GM23338 (cell line): Measurements from ENCODE around the gene SLC4A7. TPM values are rescaled to one million over a fixed set of nuclear protein-coding genes. Genes with fewer than 3 reads are reported as not detected.

ENCODE experiments used
- ATAC-seq: fragments of 200-7000 bp; cut with Tn5 transposase; 3 replicates; pipeline ENCODE4 v1.9.1; 2020
- DNase-seq: peaks from one replicate; pipeline ENCODE4 v3.0.0-alpha.2; 2015; ENCODE audit warnings: low spot score
- H2AFZ ChIP-seq: fragments of 200-600 bp; sonication (generic); 2 replicates; pipeline ENCODE4 v1.8.0; 2016; ENCODE audit warnings: antibody characterized with exemption, mild to moderate bottlenecking, moderate library complexity
- H3F3A ChIP-seq: fragments of 200-600 bp; sonication (generic); replicated peaks from 2 replicates; pipeline ENCODE4 v1.8.0; 2017; ENCODE audit warnings: antibody characterized with exemption, mixed run types, low read depth
- H3K27ac ChIP-seq: fragments of 200-600 bp; sonication (generic); 2 replicates; pipeline ENCODE4 v1.6.1; 2016; ENCODE audit warnings: low read depth
- H3K27me3 ChIP-seq: fragments of 200-600 bp; sonication (generic); 2 replicates; pipeline ENCODE4 v1.8.0; 2016; ENCODE audit warnings: mild to moderate bottlenecking, mixed run types, moderate library complexity; ENCODE audit not compliant: insufficient read depth
- H3K36me3 ChIP-seq: fragments of 200-600 bp; sonication (generic); 2 replicates; pipeline ENCODE4 v1.8.0; 2016; ENCODE audit warnings: mild to moderate bottlenecking; ENCODE audit not compliant: insufficient read depth
- H3K4me1 ChIP-seq: fragments of 200-600 bp; sonication (generic); 2 replicates; pipeline ENCODE4 v1.8.0; 2016; ENCODE audit warnings: mild to moderate bottlenecking, moderate library complexity; ENCODE audit not compliant: insufficient read depth
- H3K4me2 ChIP-seq: fragments of 200-600 bp; sonication (generic); 2 replicates; pipeline ENCODE4 v1.7.1; 2017; ENCODE audit warnings: mixed run types
- H3K4me3 ChIP-seq: fragments of 200-600 bp; sonication (generic); 2 replicates; pipeline ENCODE4 v1.6.1; 2016; ENCODE audit warnings: mixed run types
- H3K79me2 ChIP-seq: fragments of 200-600 bp; sonication (generic); replicated peaks from 2 replicates; pipeline ENCODE4 v1.8.0; 2017; ENCODE audit warnings: mild to moderate bottlenecking; ENCODE audit not compliant: insufficient read depth
- H3K9me2 ChIP-seq: fragments of 200-600 bp; sonication (generic); 2 replicates; pipeline ENCODE4 v1.8.0; 2017; ENCODE audit not compliant: insufficient read depth
- H4K20me1 ChIP-seq: fragments of 200-600 bp; sonication (generic); replicated peaks from 2 replicates; pipeline ENCODE4 v1.8.0; 2017; ENCODE audit warnings: mild to moderate bottlenecking; ENCODE audit not compliant: insufficient read depth
- H3K27ac Mint-ChIP-seq: 2 replicates; pipeline ENCODE4 v1.8.0; 2020; ENCODE audit warnings: inconsistent platforms, mild to moderate bottlenecking, moderate library complexity, mixed read lengths
- H3K27me3 Mint-ChIP-seq: 3 replicates; pipeline ENCODE4 v1.8.0; 2022; ENCODE audit warnings: low read depth, mild to moderate bottlenecking, moderate library complexity, mixed read lengths, inconsistent platforms; ENCODE audit not compliant: insufficient read depth, poor library complexity
- H3K36me3 Mint-ChIP-seq: 3 replicates; pipeline ENCODE4 v1.8.0; 2021; ENCODE audit warnings: low read depth, mild to moderate bottlenecking, inconsistent platforms, moderate library complexity, mixed read lengths
- H3K4me1 Mint-ChIP-seq: 3 replicates; pipeline ENCODE4 v1.8.0; 2020; ENCODE audit warnings: mild to moderate bottlenecking, inconsistent platforms, mixed read lengths
- H3K4me3 Mint-ChIP-seq: 3 replicates; pipeline ENCODE4 v1.8.0; 2021; ENCODE audit warnings: moderate library complexity, mild to moderate bottlenecking, inconsistent platforms, mixed read lengths
- H3K9me3 Mint-ChIP-seq: 3 replicates; pipeline ENCODE4 v1.8.0; 2020; ENCODE audit warnings: moderate library complexity, mild to moderate bottlenecking, inconsistent platforms, mixed read lengths
- CREB1 ChIP-seq: fragments of 250-450 bp; sonication (Bioruptor Pico); IDR thresholded peaks from 2 replicates; pipeline ENCODE4 v1.5.0; 2020; ENCODE audit warnings: low read depth, mild to moderate bottlenecking, moderate library complexity
- EZH2 ChIP-seq: fragments of 200-600 bp; sonication (generic); IDR thresholded peaks from one replicate; pipeline ENCODE4 v1.8.0; 2017; ENCODE audit warnings: antibody characterized with exemption, mild to moderate bottlenecking, low read depth; ENCODE audit not compliant: unreplicated experiment
- EZH2phosphoT487 ChIP-seq: fragments of 200-600 bp; sonication (generic); IDR thresholded peaks from one replicate; pipeline ENCODE4 v1.8.1; 2018; ENCODE audit warnings: antibody characterized with exemption; ENCODE audit not compliant: unreplicated experiment
- JUNB ChIP-seq: IDR thresholded peaks from one replicate; pipeline ENCODE4 v1.6.1; 2016; ENCODE audit warnings: antibody characterized with exemption; ENCODE audit not compliant: unreplicated experiment
- NANOG ChIP-seq: IDR thresholded peaks from 2 replicates; pipeline ENCODE4 v1.6.1; 2016; ENCODE audit warnings: antibody characterized with exemption, borderline replicate concordance
- POLR2AphosphoS5 ChIP-seq: IDR thresholded peaks from 2 replicates; pipeline ENCODE4 v1.6.1; 2016; ENCODE audit warnings: antibody characterized with exemption, low read depth
- STAT1 ChIP-seq: IDR thresholded peaks from one replicate; pipeline ENCODE4 v1.6.1; 2016; ENCODE audit warnings: antibody characterized with exemption; ENCODE audit not compliant: unreplicated experiment
- ZNF114 ChIP-seq: fragments of 250-450 bp; sonication (Bioruptor Pico); IDR thresholded peaks from 2 replicates; pipeline ENCODE4 v1.5.0; 2020; ENCODE audit warnings: mild to moderate bottlenecking, moderate library complexity
- ZNF331 ChIP-seq: fragments of 250-450 bp; sonication (Bioruptor Pico); IDR thresholded peaks from 2 replicates; pipeline ENCODE4 v1.5.0; 2020; ENCODE audit warnings: low read depth, mild to moderate bottlenecking, moderate library complexity
- polyA plus RNA-seq: library from polyadenylated mRNA; unstranded; fragments of >200 nt; fragmentation: Nextera tagmentation; extraction: Ambion mirVana; gene quantifications from 2 replicates; pipeline ENCODE4 v1.2.1, GENCODE V29; 2016
- total RNA-seq: library from RNA; depleted of rRNA; stranded (reverse); fragments of >200 nt; shearing (Covaris generic); gene quantifications from 2 replicates; pipeline ENCODE4 v1.2.3, GENCODE V29; 2014
- TF ChIP-seq, protein P1 (sequence below): IDR thresholded peaks from one replicate; pipeline ENCODE4 v1.6.1; 2018; ENCODE audit warnings: antibody characterized with exemption; ENCODE audit not compliant: unreplicated experiment
- TF ChIP-seq, protein P2 (sequence below): IDR thresholded peaks from 2 replicates; pipeline ENCODE4 v1.6.1; 2016; ENCODE audit warnings: antibody characterized with exemption
- TF ChIP-seq, protein P3 (sequence below), 2 experiments: fragments of 200-600 bp in 1 of 2; sonication (generic) in 1 of 2; conservative IDR thresholded peaks; 2 replicates each; pipeline versions ENCODE4 v1.5.1 to v1.6.1; 2016 to 2017; ENCODE audit warnings: antibody characterized with exemption in 2 of 2, low read depth in 2 of 2, mild to moderate bottlenecking in 2 of 2, moderate library complexity in 1 of 2
- TF ChIP-seq, protein P4 (sequence below): fragments of 250-450 bp; sonication (Bioruptor Pico); IDR thresholded peaks from 2 replicates; pipeline ENCODE4 v1.5.0; 2020; ENCODE audit warnings: mild to moderate bottlenecking, moderate library complexity

Gene SLC4A7
- total and polyA plus RNA-seq, 2 experiments from 2014 or later = 44.4 to 101 TPM

DNA sequence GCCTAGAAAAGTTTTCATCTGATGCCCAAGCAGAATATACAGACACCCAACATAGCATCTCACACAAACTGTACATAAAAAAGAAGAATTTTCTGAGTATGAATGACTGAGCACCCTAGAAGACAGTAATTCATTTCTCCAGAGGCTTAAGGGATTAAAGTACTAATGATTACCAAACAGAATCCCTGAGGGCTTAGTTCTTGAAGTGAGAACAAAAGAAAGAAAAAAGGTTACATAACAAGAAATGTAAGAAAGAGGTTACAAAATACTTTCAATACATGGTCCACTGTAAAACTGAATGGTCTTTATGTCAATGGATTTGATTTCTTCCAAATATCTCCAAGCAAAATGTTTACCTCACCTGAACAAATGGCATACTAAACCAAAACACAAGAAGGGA lies 105.9 kb downstream of the SLC4A7 start:
- Mint-ChIP-seq H3K36me3 (peaks cover 33% of the 10 kb centered on the region; the same call in 2 of the 3 replicates), H3K4me3 (no peak overlapping the region), H3K4me1 (no peaks in the 10 kb centered on the region), H3K27me3 (no peaks in the 10 kb centered on the region), H3K9me3 (no peaks in the 10 kb centered on the region), H3K27ac (no peak overlapping the region)
- H3F3A ChIP-seq = no peaks in the 10 kb centered on the region
- no peak overlapping the region for H3K4me2 ChIP-seq
- no peaks in the 10 kb centered on the region for H3K9me2 ChIP-seq
- no peak overlapping the region for H3K27ac ChIP-seq
- no peaks in the 10 kb centered on the region for H3K4me1 ChIP-seq
- peaks cover 11% of the 10 kb centered on the region for H3K36me3 ChIP-seq
- H3K4me3 ChIP-seq = no peak overlapping the region
- no peak for TF ChIP-seq STAT1
- no peak for TF ChIP-seq ZNF331 (CRISPR knock-in tag)
- TF ChIP-seq CREB1 = no peak
- TF ChIP-seq EZH2phosphoT487 = no peak
- no peak for TF ChIP-seq NANOG
- TF ChIP-seq, protein P1, sequence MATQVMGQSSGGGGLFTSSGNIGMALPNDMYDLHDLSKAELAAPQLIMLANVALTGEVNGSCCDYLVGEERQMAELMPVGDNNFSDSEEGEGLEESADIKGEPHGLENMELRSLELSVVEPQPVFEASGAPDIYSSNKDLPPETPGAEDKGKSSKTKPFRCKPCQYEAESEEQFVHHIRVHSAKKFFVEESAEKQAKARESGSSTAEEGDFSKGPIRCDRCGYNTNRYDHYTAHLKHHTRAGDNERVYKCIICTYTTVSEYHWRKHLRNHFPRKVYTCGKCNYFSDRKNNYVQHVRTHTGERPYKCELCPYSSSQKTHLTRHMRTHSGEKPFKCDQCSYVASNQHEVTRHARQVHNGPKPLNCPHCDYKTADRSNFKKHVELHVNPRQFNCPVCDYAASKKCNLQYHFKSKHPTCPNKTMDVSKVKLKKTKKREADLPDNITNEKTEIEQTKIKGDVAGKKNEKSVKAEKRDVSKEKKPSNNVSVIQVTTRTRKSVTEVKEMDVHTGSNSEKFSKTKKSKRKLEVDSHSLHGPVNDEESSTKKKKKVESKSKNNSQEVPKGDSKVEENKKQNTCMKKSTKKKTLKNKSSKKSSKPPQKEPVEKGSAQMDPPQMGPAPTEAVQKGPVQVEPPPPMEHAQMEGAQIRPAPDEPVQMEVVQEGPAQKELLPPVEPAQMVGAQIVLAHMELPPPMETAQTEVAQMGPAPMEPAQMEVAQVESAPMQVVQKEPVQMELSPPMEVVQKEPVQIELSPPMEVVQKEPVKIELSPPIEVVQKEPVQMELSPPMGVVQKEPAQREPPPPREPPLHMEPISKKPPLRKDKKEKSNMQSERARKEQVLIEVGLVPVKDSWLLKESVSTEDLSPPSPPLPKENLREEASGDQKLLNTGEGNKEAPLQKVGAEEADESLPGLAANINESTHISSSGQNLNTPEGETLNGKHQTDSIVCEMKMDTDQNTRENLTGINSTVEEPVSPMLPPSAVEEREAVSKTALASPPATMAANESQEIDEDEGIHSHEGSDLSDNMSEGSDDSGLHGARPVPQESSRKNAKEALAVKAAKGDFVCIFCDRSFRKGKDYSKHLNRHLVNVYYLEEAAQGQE = no peak
- no peak for TF ChIP-seq ZNF114 (CRISPR knock-in tag)
- TF ChIP-seq POLR2AphosphoS5 = no peak
- no peak for TF ChIP-seq JUNB
- TF ChIP-seq, protein P2, sequence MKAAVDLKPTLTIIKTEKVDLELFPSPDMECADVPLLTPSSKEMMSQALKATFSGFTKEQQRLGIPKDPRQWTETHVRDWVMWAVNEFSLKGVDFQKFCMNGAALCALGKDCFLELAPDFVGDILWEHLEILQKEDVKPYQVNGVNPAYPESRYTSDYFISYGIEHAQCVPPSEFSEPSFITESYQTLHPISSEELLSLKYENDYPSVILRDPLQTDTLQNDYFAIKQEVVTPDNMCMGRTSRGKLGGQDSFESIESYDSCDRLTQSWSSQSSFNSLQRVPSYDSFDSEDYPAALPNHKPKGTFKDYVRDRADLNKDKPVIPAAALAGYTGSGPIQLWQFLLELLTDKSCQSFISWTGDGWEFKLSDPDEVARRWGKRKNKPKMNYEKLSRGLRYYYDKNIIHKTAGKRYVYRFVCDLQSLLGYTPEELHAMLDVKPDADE = no peak
- TF ChIP-seq EZH2 = no peak
- TF ChIP-seq, protein P3, sequence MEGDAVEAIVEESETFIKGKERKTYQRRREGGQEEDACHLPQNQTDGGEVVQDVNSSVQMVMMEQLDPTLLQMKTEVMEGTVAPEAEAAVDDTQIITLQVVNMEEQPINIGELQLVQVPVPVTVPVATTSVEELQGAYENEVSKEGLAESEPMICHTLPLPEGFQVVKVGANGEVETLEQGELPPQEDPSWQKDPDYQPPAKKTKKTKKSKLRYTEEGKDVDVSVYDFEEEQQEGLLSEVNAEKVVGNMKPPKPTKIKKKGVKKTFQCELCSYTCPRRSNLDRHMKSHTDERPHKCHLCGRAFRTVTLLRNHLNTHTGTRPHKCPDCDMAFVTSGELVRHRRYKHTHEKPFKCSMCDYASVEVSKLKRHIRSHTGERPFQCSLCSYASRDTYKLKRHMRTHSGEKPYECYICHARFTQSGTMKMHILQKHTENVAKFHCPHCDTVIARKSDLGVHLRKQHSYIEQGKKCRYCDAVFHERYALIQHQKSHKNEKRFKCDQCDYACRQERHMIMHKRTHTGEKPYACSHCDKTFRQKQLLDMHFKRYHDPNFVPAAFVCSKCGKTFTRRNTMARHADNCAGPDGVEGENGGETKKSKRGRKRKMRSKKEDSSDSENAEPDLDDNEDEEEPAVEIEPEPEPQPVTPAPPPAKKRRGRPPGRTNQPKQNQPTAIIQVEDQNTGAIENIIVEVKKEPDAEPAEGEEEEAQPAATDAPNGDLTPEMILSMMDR (conservative IDR thresholded peaks at IDR 0.05; ENCODE audit: low read depth in 2 of 2) = no peak
- TF ChIP-seq, protein P4, sequence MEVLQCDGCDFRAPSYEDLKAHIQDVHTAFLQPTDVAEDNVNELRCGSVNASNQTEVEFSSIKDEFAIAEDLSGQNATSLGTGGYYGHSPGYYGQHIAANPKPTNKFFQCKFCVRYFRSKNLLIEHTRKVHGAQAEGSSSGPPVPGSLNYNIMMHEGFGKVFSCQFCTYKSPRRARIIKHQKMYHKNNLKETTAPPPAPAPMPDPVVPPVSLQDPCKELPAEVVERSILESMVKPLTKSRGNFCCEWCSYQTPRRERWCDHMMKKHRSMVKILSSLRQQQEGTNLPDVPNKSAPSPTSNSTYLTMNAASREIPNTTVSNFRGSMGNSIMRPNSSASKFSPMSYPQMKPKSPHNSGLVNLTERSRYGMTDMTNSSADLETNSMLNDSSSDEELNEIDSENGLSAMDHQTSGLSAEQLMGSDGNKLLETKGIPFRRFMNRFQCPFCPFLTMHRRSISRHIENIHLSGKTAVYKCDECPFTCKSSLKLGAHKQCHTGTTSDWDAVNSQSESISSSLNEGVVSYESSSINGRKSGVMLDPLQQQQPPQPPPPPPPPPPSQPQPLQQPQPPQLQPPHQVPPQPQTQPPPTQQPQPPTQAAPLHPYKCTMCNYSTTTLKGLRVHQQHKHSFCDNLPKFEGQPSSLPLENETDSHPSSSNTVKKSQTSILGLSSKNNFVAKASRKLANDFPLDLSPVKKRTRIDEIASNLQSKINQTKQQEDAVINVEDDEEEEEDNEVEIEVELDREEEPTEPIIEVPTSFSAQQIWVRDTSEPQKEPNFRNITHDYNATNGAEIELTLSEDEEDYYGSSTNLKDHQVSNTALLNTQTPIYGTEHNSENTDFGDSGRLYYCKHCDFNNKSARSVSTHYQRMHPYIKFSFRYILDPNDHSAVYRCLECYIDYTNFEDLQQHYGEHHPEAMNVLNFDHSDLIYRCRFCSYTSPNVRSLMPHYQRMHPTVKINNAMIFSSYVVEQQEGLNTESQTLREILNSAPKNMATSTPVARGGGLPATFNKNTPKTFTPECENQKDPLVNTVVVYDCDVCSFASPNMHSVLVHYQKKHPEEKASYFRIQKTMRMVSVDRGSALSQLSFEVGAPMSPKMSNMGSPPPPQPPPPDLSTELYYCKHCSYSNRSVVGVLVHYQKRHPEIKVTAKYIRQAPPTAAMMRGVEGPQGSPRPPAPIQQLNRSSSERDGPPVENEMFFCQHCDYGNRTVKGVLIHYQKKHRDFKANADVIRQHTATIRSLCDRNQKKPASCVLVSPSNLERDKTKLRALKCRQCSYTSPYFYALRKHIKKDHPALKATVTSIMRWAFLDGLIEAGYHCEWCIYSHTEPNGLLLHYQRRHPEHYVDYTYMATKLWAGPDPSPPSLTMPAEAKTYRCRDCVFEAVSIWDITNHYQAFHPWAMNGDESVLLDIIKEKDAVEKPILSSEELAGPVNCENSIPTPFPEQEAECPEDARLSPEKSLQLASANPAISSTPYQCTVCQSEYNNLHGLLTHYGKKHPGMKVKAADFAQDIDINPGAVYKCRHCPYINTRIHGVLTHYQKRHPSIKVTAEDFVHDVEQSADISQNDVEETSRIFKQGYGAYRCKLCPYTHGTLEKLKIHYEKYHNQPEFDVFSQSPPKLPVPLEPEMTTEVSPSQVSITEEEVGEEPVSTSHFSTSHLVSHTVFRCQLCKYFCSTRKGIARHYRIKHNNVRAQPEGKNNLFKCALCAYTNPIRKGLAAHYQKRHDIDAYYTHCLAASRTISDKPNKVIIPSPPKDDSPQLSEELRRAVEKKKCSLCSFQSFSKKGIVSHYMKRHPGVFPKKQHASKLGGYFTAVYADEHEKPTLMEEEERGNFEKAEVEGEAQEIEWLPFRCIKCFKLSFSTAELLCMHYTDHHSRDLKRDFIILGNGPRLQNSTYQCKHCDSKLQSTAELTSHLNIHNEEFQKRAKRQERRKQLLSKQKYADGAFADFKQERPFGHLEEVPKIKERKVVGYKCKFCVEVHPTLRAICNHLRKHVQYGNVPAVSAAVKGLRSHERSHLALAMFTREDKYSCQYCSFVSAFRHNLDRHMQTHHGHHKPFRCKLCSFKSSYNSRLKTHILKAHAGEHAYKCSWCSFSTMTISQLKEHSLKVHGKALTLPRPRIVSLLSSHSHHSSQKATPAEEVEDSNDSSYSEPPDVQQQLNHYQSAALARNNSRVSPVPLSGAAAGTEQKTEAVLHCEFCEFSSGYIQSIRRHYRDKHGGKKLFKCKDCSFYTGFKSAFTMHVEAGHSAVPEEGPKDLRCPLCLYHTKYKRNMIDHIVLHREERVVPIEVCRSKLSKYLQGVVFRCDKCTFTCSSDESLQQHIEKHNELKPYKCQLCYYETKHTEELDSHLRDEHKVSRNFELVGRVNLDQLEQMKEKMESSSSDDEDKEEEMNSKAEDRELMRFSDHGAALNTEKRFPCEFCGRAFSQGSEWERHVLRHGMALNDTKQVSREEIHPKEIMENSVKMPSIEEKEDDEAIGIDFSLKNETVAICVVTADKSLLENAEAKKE = no peak
- no peaks in the 10 kb centered on the region for H3K79me2 ChIP-seq
- H3K27me3 ChIP-seq = no peaks in the 10 kb centered on the region
- ATAC-seq (no peak), DNase-seq (no peak)
- no peak overlapping the region for H2AFZ ChIP-seq
- no peaks in the 10 kb centered on the region for H4K20me1 ChIP-seq
